HCT116 (cell line): Measurements from ENCODE around the gene MSLN. TPM values are rescaled to one million over a fixed set of nuclear protein-coding genes. Genes with fewer than 3 reads are reported as not detected.

ENCODE experiments used
- ATAC-seq: fragments of 200-7000 bp; cut with Tn5 transposase; 2 replicates; pipeline ENCODE4 v1.9.1; 2020; ENCODE audit warnings: mild to moderate bottlenecking, moderate library complexity
- BruUV-seq: library from RNA; stranded (reverse); fragments of 400-500 nt; replicated peaks from 2 replicates; lab custom pipeline; 2021; lab: Mats Ljungman, UMichigan
- CTCF ChIA-PET: fragments of 300-600 bp; sonication (Branson Sonifier 250); formaldehyde crosslinking; loops from one replicate; lab custom pipeline; 2021; ENCODE audit warnings: antibody characterized with exemption; lab: Charles Lee
- POLR2A ChIA-PET: fragments of 300-600, 350-600 bp; sonication (Branson Sonifier 250); formaldehyde crosslinking; loops from one replicate; lab custom pipeline; 2021; ENCODE audit warnings: antibody characterized with exemption; lab: Charles Lee
- RAD21 ChIA-PET, 2 experiments: fragments of 300-600 bp; sonication (Branson Sonifier 250); formaldehyde crosslinking; loops; one replicate each; lab custom pipeline; 2023; ENCODE audit warnings: low total read pairs in 2 of 2; ENCODE audit not compliant: uncharacterized antibody in 2 of 2, unreplicated experiment in 2 of 2, low non-redundant PET in 1 of 2; lab: Charles Lee
- DNase-seq: peaks from one replicate; pipeline ENCODE4 v3.0.0-alpha.2; 2010; ENCODE audit warnings: low read depth, low spot score
- H2AFZ ChIP-seq: fragments of 200-600 bp; shearing (Covaris generic), sonication (generic); 2 replicates; pipeline ENCODE4 v1.6.1; 2017; ENCODE audit warnings: low read depth, mixed run types, mixed read lengths, antibody characterized with exemption, low read length; ENCODE audit not compliant: poor library complexity, severe bottlenecking
- H3K27ac ChIP-seq: 2 replicates; pipeline ENCODE4 v1.5.1; 2012; ENCODE audit warnings: low read depth, low read length
- H3K27me3 ChIP-seq: fragments of 200-600 bp; sonication (generic); 2 replicates; pipeline ENCODE4 v1.6.1; 2016; ENCODE audit warnings: mixed run types, low read length, mixed read lengths; ENCODE audit not compliant: insufficient read depth
- H3K36me3 ChIP-seq, 2 experiments: fragments of 200-500 bp in 1 of 2; fragments of 200-600 bp in 1 of 2; sonication (Bioruptor generic) in 1 of 2; sonication (generic) in 1 of 2; 2 replicates each; pipeline versions ENCODE4 v1.5.1 to v1.6.1; 2014 to 2016; ENCODE audit warnings: low read length in 2 of 2, inconsistent platforms in 1 of 2, mixed read lengths in 1 of 2, mixed run types in 1 of 2; ENCODE audit not compliant: insufficient read depth in 2 of 2, control insufficient read depth in 1 of 2
- H3K4me1 ChIP-seq, 2 experiments: fragments of 200-600 bp in 1 of 2; sonication (generic) in 1 of 2; 2 replicates each; pipeline versions ENCODE4 v1.5.1 to v1.6.1; 2012 to 2017; ENCODE audit warnings: low read length in 2 of 2, inconsistent platforms in 1 of 2, mild to moderate bottlenecking in 1 of 2, mixed read lengths in 1 of 2, mixed run types in 1 of 2, moderate library complexity in 1 of 2; ENCODE audit not compliant: insufficient read depth in 2 of 2, control insufficient read depth in 1 of 2
- H3K4me2 ChIP-seq: fragments of 200-600 bp; sonication (generic); 2 replicates; pipeline ENCODE4 v1.6.1; 2017; ENCODE audit warnings: mixed run types, low read length, mixed read lengths
- H3K4me3 ChIP-seq, 2 experiments: fragments of 200-600 bp in 1 of 2; sonication (generic) in 1 of 2; replicated peaks in 1 of 2; 2 replicates each; pipeline ENCODE4 v1.5.1; 2011 to 2016; ENCODE audit warnings: low read length in 2 of 2, control low read depth in 1 of 2, low read depth in 1 of 2, mild to moderate bottlenecking in 1 of 2, mixed read lengths in 1 of 2, mixed run types in 1 of 2
- H3K79me2 ChIP-seq: fragments of 200-600 bp; sonication (generic); 2 replicates; pipeline ENCODE4 v1.6.1; 2017; ENCODE audit warnings: mild to moderate bottlenecking, mixed run types, low read length, moderate library complexity, mixed read lengths; ENCODE audit not compliant: insufficient read depth
- H3K9ac ChIP-seq: fragments of 200-600 bp; sonication (generic); 2 replicates; pipeline ENCODE4 v1.6.1; 2016; ENCODE audit warnings: low read length, mixed read lengths
- H3K9me2 ChIP-seq: fragments of 200-600 bp; sonication (generic), shearing (Covaris generic); 2 replicates; pipeline ENCODE4 v1.6.1; 2017; ENCODE audit warnings: mixed run types, mild to moderate bottlenecking, moderate library complexity; ENCODE audit not compliant: insufficient read depth
- H3K9me3 ChIP-seq, 2 experiments: fragments of 200-500 bp in 1 of 2; fragments of 200-600 bp in 1 of 2; sonication (Bioruptor generic) in 1 of 2; sonication (generic) in 1 of 2; 2 replicates each; pipeline ENCODE4 v1.6.1; 2014 to 2017; ENCODE audit warnings: low read length in 2 of 2, mixed read lengths in 2 of 2, inconsistent platforms in 1 of 2, low read depth in 1 of 2, mild to moderate bottlenecking in 1 of 2, mixed run types in 1 of 2, moderate library complexity in 1 of 2; ENCODE audit not compliant: control insufficient read depth in 1 of 2, insufficient read depth in 1 of 2
- H4K20me1 ChIP-seq: fragments of 200-600 bp; sonication (generic), shearing (Covaris generic); 2 replicates; pipeline ENCODE4 v1.6.1; 2017; ENCODE audit warnings: mixed run types, mild to moderate bottlenecking, moderate library complexity; ENCODE audit not compliant: insufficient read depth
- ATF3 ChIP-seq: IDR thresholded peaks from 2 replicates; pipeline ENCODE4 v1.6.1; 2012
- CBX3 ChIP-seq: IDR thresholded peaks from 2 replicates; pipeline ENCODE4 v1.6.1; 2012; ENCODE audit warnings: low read depth
- CEBPB ChIP-seq: IDR thresholded peaks from 2 replicates; pipeline ENCODE4 v1.6.1; 2012; ENCODE audit warnings: low read depth
- CTCF ChIP-seq, 3 experiments: fragments of 200-600 bp in 1 of 3; sonication (generic) in 1 of 3; IDR thresholded peaks in 2 of 3; conservative IDR thresholded peaks in 1 of 3; 2 replicates each; pipeline ENCODE4 v1.5.1; 2012 to 2017; ENCODE audit warnings: low read depth in 2 of 3, low read length in 2 of 3, antibody characterized with exemption in 1 of 3, borderline replicate concordance in 1 of 3, control low read depth in 1 of 3, mild to moderate bottlenecking in 1 of 3, mixed read lengths in 1 of 3, mixed run types in 1 of 3, moderate library complexity in 1 of 3; ENCODE audit not compliant: insufficient read depth in 1 of 3
- EZH2 ChIP-seq: fragments of 200-600 bp; sonication (generic); IDR thresholded peaks from 2 replicates; pipeline ENCODE4 v1.6.1; 2017; ENCODE audit warnings: antibody characterized with exemption, mixed run types
- EZH2phosphoT487 ChIP-seq: fragments of 200-600 bp; IDR thresholded peaks from 2 replicates; pipeline ENCODE4 v1.6.1; 2018; ENCODE audit warnings: antibody characterized with exemption, borderline replicate concordance
- MAX ChIP-seq: IDR thresholded peaks from 2 replicates; pipeline ENCODE4 v1.6.1; 2012
- POLR2A ChIP-seq: IDR thresholded peaks from 2 replicates; pipeline ENCODE4 v1.7.0; 2011; ENCODE audit warnings: borderline replicate concordance; ENCODE audit not compliant: insufficient read depth, insufficient read length; ENCODE audit errors: extremely low read depth
- RAD21 ChIP-seq: IDR thresholded peaks from 2 replicates; pipeline ENCODE4 v1.6.1; 2012; ENCODE audit warnings: low read depth, mild to moderate bottlenecking
- SP1 ChIP-seq: IDR thresholded peaks from 2 replicates; pipeline ENCODE4 v1.6.1; 2012; ENCODE audit warnings: low read depth
- SRF ChIP-seq: IDR thresholded peaks from 2 replicates; pipeline ENCODE4 v1.6.1; 2012; ENCODE audit warnings: low read depth
- ZBTB33 ChIP-seq: IDR thresholded peaks from 2 replicates; pipeline ENCODE4 v1.6.1; 2011; ENCODE audit warnings: mild to moderate bottlenecking, low read length, moderate library complexity; ENCODE audit not compliant: insufficient replicate concordance; ENCODE audit errors: extremely low read depth
- intact Hi-C: fragments of 100-400 bp; cut with micrococcal nuclease; formaldehyde crosslinking; loops from 2 replicates; pipeline ENCODE4 v1.10.0; 2022
- total RNA-seq: library from RNA; stranded (reverse); gene quantifications from one replicate; pipeline ENCODE4 v1.2.1, GENCODE V29; 2021; ENCODE audit not compliant: unreplicated experiment
- TF ChIP-seq, protein P1 (sequence below): IDR thresholded peaks from 2 replicates; pipeline ENCODE4 v1.6.1; 2012; ENCODE audit warnings: low read depth

The MSLN gene
- total RNA-seq, 1 experiment from 2014 or later = 40.9 TPM

DNA sequence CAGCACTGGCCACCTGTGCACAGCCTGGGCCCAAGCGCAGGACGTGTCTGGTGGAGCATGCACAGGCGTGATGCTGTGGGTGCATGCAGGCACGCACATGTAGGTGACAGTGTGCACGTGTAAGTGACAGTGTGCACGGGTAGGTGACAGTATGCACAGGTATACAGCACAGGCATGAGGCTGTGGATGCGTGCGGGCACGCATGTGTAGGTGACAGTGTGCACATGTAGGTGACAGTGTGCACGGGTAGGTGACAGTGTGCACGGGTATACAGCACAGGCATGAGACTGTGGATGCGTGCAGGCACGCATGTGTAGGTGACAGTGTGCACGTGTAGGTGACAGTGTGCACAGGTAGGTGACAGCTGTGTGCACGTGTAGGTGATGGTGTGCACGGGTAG, 19.8 kb downstream of the MSLN start (continued):
- TF ChIP-seq ZBTB33 = no peak
- no peak for TF ChIP-seq ATF3
- no peak for TF ChIP-seq POLR2A
- TF ChIP-seq SP1 = no peak
- no peak for TF ChIP-seq SRF
- no peak for TF ChIP-seq RAD21
- TF ChIP-seq EZH2 = no peak

- no peak overlapping the region for H3K9ac ChIP-seq
- no TSS peak for BruUV-seq
- no peak for ATAC-seq
- H3K9me2 ChIP-seq = no peaks in the 10 kb centered on the region
- intact Hi-C loops = no loop called here
- peaks cover 16 to 42% of the 10 kb centered on the region in 2 experiments for H3K4me1 ChIP-seq
- H3K4me3 ChIP-seq = no peak overlapping the region
- H3K27me3 ChIP-seq = no peaks in the 10 kb centered on the region
- no peak overlapping the region for H2AFZ ChIP-seq
- no peak for DNase-seq
- peaks cover 5 to 7% of the 10 kb centered on the region in 2 experiments; a peak in 2 of 4 replicates for H3K36me3 ChIP-seq
- ChIA-PET CTCF (no interaction called here), RAD21 (interaction anchor here in 1 of 2 experiments (0.7 kb wide), 1 partner anchor 68 kb away, joined by 3 read pairs; no protein-coding TSS in a partner anchor), POLR2A (no interaction called here)
- H4K20me1 ChIP-seq = no peaks in the 10 kb centered on the region
- peaks cover 7% of the 10 kb centered on the region for H3K79me2 ChIP-seq
- H3K4me2 ChIP-seq = no peak overlapping the region
- H3K9me3 ChIP-seq = no peaks in the 10 kb centered on the region
- H3K27ac ChIP-seq = no peak overlapping the region
- no peak for TF ChIP-seq POLR2A
- TF ChIP-seq ZBTB33 = no peak
- no peak for TF ChIP-seq MAX
- TF ChIP-seq CBX3 = no peak
- TF ChIP-seq CTCF (IDR thresholded peaks at IDR 0.05 in 2 of 3, conservative IDR thresholded peaks at IDR 0.05 in 1 of 3; ENCODE audit: borderline replicate concordance in 1 of 3, insufficient read depth in 1 of 3, low read depth in 2 of 3, low read length in 2 of 3) = no peak
- TF ChIP-seq SP1 = no peak
- no peak for TF ChIP-seq EZH2phosphoT487
- no peak for TF ChIP-seq CEBPB
- TF ChIP-seq, protein P1, sequence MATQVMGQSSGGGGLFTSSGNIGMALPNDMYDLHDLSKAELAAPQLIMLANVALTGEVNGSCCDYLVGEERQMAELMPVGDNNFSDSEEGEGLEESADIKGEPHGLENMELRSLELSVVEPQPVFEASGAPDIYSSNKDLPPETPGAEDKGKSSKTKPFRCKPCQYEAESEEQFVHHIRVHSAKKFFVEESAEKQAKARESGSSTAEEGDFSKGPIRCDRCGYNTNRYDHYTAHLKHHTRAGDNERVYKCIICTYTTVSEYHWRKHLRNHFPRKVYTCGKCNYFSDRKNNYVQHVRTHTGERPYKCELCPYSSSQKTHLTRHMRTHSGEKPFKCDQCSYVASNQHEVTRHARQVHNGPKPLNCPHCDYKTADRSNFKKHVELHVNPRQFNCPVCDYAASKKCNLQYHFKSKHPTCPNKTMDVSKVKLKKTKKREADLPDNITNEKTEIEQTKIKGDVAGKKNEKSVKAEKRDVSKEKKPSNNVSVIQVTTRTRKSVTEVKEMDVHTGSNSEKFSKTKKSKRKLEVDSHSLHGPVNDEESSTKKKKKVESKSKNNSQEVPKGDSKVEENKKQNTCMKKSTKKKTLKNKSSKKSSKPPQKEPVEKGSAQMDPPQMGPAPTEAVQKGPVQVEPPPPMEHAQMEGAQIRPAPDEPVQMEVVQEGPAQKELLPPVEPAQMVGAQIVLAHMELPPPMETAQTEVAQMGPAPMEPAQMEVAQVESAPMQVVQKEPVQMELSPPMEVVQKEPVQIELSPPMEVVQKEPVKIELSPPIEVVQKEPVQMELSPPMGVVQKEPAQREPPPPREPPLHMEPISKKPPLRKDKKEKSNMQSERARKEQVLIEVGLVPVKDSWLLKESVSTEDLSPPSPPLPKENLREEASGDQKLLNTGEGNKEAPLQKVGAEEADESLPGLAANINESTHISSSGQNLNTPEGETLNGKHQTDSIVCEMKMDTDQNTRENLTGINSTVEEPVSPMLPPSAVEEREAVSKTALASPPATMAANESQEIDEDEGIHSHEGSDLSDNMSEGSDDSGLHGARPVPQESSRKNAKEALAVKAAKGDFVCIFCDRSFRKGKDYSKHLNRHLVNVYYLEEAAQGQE = no peak
These were observed 20.9 kb downstream of the MSLN start for GRCh38 chr16:781346-782010.
